Activated T-cell treated with anti-CD3 and anti-CD28 coated beads for 24 hours (primary cell): ENCODE measurements around the gene RINL.

Experiments
- DNase-seq: peaks from one replicate; pipeline ENCODE4 v3.0.0-alpha.2; 2020; ENCODE audit warnings: low read depth

The RINL gene

DNA sequence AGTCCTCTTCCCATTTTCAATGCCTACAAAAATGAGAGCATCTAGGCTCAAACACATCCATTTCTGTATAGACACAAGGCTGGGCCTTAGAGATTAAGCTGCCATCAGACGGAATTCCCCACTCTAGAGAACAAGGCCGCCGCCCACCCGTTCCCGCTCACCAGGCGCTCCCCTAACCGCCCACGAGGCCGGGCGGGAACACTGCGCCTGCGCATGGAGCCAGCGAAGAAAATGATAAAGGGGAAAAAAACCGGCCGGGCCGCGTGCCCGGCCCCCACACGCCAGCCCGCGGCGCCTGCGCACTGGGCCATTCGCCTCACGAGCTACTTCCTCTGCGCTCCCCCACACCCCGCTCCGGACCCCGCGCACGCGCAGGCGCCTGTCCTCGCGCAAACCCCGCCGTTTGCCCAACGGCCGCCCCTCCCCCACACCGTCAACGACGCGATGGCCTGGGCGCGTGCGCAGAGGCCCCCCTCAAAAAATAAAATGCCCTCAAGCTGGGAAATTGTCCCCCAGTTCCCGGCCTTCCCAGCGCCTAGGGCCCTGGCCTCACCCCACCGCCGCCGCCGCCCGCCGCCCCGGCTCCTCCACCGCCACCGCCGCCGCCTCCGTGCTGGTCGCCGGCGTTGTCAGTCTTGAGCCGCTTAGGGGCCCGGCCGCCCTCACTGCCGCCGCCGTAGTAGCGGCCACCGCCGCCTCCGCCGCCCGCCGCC is 28.8 kb downstream of the RINL start:
- peak; percentile 99 for DNase-seq

DNA sequence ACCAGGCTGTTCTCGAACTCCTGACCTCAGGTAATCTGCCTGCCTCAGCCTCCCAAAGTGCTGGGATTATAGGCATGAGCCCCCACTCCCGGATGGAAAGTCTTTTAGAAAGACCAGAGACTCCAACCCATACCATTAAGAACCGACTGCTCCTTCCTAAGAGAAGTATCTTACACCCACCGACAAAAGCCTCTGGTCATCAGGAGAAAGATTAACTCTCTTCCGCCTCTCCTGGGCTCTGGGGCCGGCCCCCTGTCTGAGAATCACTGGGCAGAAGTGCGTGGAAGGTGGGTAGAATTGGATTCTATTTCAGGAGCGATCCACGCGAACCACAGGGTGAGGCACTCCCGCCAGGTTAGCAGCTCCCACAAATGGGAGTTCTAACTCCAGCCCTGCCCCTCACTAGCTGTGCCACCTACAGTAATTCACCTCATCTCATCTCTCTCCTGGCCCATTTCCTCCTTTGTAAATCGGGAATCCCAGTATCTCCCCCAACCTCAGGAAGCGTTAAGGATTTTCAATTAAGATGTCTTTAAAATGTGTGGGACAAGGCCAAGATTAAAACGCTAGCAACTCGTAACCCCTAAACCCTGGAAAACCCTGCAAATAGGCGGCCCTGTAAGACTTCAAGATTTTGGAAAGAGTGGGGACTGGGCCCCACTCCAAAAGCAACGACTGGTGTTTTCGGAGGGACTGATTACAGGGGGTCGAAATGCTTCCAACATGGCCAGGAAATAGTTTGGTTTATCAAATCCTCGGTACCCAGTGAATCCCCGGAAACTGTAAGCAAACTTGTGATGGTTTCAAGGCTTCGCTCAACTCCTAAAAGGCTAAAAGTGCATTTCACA is 29.6 kb downstream of the RINL start:
- DNase-seq = no peak

DNA sequence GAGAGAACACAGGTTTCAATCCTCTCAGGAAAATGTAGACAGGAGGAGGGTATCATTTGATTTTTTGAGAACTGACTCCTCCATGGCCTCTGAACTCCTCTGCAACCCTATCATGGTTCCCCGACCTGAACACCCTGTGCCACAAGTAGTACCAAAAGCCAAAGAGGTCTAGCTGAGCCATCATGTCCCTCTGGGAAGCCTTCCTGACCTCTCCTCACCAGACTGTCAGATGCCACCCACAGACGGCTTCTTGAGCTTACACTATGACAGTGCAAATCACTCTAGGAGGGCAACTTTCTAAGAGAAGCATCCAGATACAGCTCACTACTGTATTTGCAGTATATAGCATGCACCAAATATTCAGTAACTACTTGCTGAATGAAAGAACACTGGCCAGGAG is 32.0 kb downstream of the RINL start:
- no peak for DNase-seq

DNA sequence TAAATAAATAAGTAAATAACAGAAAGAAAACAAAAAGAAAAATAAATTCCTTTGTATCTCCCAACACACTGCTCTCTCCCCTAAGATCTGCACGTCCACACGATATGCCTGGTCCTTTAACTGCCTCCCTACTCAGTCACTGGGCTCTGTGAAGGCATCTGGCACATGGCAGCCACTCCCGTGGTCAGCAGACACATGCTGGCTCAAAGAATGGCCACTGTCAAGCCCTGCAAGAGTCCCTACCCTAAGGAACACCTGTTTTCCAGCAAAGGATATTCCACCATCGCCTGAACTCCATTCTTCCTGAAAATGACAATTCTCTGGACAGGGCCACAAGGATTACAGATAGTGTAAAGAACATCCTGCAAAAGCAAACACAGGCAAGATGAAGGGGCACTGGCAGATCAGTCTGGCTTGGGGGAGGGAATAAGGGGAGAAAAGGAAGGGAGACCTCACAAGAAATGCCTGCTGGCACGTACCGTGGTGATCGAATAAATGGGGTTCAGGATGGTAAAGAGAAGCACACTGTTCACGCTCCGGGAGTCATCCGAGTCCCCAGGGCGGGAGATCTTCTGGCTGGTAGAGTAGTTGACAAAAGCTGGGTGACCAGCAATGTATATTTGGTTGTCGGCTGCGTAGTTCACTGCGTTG is 32.6 kb downstream of the RINL start:
- DNase-seq = no peak

DNA sequence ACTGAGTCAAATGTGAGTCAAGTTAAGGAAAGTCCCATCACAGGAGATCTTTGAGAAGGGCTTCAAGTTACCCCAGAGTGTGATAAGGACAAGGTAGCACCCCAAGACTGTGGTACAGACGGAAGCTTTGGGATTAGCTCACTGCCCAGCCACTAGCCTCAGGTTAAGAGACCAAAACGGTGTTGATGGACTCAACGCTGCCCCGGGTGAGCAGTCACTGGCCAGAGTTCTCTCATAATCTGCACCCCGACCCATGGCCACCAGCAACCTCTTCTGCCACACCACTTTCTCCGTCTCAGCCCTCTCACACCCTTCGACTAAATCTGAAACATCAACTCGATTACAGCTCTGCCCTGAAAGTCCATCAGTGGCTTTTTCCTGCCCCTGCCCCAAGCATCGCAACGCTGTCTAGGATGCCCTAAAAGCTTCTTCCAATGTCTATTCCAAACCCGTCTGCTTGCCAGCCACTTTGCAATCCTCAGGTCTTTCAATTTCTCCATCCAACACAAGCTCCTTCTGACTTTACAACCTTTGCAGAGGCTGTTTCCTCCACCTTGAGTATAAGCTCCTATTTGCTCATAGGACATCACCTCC is 33.9 kb downstream of the RINL start:
- no peak for DNase-seq

DNA sequence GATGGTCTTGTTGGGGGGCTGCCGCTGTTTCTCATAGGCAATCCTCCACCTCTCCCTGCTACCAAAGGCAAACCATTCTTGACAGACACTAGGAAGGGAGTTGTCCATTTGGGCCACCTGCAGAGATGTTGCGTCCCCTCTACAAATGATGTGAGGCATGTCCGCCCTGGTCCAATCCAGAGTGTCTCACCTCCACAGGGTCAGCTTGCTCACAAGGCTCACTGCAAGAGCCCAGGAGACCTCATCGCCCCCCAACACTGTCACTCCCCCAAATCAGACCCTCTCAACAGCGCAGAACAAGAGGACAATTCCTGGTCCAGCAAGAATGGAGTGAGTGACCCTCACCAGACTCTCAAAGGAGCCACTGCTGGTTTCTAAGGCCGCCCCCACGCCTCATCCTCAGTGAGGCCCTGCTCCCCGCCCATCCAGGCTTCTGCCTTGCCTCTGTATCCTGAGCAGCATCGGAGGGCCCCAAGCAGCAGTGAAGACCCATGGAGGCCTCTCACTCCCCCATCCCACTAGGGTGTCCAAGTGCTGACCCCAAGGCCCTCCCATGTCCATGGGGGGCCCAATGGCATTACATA is 34.8 kb downstream of the RINL start:
- no peak for DNase-seq

DNA sequence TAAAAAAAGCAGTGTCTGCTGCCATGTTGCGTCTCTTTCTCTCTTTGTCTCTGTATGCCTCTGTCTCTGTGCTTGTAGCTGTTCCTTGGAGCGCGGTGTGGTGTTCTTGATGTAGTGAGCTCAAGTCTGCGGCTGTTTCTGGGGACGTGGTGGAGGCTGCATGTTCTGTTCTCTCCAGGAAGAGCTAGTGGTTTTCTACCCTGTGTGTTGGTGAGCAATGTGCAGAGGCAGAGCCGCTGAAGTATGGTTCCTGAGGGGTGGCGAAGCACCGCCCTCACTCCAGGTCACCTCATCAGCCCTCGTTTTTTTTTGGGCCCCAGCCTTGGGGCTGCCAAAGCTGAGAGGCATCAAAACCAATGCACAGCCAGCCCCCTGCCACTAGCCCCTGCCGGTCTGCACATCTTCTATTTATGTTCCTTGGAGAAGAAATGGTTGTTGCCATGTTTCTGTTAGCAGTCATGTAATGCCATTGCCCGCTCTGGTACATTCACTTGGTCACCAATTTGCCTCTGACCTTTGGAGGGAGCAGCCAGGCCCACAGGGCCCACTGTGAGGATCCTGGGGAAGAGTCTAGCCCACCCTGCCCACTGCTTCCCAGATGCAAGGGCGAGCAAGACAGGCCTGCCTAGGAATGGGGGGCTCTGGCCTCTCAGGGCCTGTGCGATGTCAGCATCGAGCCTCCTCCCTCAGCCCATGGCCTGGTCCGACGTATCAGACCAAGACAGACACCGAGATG is 35.5 kb downstream of the RINL start:
- DNase-seq = peak; percentile 46

DNA sequence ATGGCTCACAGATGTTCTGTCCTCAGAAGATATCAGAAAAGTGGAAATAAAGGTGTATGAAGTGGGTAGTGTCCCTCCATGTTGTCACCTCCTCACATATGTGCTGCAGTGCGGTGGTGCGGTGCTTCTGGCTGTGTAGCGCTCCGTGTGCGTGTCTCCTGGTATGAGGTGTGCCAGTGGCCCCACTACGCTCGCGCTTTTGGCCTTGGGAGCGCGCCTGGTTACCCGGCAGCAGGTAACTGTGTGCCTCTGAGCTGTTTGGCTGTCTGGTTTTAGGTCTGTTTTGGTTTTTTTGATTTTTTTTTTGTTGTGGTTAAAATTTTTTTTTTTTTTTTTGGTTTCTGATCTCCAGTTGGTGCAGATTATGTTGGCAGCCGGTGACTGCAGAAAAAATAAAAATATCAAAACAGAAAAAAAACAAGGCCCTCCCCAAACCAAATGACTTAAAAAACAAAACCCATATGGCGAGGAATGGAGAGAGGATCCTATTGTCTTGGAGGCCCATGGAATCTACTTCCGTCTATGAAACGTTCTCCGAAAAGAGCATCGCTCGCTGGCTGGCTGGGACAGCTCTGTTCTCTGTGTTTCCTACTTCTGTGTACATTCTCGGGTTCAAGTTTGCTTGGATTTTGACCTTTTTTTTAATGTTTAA is 36.2 kb downstream of the RINL start:
- DNase-seq = no peak

DNA sequence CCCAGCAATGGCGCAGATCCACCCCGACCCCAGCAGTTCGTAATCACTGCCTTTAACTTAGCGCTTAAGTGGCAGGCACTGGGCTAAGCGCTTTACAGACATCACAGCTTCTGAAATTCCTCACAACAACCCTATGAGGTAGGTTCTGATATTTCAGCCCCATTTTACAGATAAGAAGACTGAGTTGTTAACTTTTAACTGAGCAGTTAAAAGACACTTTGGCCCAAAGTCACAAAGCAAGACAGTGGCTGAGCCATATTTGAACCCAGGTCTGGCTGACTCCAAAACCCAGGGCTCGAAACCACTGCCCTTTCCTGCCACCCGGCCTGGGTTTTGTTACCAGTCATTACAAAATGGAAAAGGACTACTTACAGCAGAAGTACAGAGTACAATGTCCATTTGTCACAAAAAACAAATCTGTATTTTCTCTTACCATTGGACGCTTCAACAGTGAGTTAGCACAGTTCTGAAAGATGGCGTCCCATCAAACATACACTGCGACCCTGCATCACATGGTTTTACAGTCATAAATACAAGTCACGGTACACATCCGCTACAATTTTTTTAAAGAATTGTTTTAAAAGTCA is 36.8 kb downstream of the RINL start:
- no peak for DNase-seq

DNA sequence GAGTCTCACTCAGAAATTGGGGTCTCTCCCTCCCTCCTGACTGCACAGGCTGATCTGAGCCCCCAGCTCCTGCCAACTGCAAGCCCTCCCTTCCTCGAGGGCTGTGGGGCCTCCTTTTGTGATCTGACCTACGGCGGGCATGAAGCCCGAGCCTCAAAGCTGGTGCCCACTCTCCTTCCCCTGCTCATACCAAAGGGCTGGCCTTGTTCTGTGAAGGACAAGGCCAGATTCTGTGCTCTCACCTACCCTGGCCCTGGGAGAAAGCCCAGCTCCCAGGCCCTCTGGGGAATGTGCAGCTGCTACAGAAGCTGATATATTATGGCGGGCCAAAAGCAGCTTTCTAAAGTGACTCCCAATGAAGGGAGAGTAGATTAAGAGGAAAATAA is 37.5 kb downstream of the RINL start:
- no peak for DNase-seq

DNA sequence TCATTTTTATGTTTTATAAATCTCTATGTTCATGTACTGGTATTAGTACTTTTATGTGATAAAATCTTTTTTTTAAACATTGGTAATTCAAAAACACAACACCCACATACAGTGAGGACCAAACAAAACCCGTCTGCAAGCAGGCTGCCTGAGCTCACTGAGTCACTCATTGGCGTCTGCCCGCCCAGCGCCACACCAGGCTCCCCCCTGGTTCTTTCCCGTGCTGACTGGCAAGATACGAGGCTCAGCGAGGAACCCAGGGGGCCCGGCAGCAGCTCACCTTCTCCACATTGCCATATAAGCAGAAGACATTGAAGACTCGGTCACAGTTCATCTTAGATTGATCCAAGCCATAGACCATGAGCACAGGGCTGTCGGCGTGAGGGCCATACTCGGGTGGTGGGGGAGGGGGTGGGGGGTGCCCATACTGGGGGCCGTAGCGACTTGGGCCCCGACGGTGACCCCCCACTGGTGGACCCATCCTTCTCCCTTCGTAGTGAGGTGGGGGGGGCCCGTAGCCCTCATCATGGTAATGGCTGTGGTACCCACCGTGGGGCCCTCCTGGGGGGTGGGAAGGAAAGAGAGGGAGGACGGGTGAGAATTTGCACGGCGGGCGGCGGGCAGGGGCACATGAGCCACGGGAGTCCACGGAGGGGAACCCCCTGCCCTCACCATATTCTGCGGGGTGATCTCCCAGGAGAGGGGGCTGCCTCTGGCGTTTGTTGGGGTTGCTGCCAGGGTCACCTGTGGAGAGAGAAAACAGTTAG is 38.1 kb downstream of the RINL start:
- no peak for DNase-seq

DNA sequence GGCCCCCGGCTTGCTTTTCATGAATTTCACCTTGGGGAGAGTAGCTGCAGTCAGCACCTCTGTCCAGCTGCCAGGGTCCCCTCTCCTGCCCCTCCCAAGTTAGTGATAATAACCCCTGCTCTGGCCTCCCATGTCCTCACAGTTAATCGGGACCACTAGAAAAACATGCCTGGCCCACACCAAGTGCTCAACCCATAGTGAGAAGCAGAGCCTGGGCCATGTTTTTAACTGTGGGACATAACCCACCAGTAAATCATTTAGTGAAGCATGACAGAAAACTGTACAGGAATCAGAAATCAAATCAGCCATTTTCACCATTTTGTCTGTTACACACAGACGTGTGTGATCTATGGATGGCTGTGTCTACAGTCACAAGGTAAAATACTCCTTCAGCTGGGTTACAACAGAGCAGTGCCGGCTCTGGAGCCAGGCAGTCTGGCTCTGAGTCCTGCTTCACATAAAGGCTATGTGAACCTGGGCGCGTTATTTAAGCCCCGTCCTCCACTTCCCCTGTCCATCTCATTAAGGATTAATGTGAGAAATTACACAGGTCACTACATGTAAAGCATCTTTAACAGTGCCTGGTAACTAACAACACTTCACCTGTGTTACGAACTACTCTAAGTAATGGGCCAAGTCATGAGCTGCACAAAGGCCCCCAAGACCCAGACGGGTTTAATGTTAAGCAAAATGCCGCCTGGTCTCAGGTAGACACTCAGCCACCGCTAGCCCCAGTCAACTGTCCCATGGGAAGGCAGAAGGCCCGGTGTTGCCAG is 38.9 kb downstream of the RINL start:
- no peak for DNase-seq

DNA sequence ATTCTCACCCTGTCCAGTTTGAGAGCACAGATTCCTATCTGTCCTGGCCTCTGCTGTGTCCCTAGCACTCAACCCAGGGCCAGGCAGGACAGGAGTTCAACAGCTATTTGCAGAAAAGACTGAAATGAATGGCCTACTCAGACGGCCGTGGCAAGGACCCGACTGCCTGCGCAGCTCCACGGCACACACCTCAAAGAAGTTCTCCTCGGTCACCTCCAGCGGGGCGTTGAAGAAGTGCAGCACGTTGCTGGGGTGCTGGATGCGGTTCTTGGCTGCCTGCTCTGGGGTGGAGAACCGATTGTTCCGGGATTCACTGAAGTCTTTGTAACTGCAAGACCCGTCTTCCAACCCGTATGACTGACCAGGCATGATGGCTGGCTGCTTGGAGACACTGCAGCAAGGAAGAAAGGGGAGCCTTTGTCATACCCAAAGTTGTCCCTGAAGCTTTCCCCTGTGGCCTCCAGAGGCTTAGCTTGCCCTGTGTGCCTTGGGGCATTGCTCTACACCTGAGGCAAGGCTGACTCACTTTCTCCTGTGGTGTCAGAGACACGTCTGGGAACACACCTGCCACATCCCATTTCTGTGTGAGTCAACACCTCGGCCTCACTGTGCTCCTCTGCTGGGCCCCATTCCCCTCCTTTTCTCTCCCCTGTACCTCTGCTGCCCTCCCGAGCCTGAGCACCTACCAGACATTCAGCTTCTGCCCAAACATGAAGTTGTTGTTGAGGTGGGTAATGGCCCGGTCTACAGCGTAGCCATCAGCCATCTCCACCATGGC is 39.7 kb downstream of the RINL start:
- DNase-seq = peak; percentile 63

DNA sequence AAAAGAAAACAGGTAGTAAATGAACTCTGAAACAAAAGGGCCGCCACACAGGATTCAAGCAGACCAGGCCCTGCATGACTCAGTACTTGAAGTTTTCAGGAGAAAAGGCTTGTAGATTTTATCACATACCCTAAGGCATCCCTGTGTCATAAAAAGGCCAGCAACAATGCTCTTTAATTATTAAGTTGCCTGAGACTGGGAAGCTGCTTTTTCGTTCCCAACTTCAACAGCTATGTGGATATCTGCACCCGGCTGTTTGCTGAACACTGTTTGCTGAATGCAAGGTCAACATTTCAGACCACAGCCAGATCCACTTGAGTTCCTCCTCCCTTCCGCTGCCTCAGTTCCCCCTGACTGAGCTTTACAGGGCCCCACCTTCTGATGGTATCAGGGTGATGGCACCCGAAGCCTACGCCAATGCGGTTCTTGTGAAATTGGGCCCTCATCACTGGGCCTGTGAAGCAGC is 40.4 kb downstream of the RINL start:
- DNase-seq = no peak

DNA sequence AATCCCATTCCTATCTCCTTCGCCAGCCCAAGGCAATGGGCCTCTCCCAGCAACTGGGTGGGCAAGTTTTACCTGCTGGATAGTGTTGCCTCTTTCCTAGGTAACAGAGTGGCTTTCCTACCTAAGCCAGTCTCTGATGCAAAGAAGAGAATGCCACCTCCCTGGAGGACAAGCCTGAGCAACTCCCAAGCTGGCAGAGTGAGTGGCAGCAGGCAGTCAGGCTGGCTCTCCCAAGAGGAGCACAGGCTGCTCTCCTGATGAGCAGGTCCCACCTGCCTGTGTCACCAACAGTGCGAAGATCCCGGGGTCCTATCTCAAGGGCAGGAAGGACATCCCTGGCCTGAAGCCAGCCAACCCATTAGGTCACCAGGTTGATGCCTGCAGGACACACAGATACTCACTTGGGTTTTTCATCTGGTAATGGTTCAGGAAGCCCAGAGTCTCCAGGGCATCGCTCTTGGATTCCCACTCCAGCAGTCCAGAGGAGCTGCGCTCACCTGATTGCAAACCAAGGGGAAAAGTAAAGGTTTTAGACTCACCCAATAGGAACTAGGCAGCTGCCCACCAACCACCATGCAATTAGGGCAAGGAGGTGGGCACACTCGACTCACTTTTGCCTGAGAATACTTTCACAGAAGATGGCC is 41.0 kb downstream of the RINL start:
- no peak for DNase-seq

DNA sequence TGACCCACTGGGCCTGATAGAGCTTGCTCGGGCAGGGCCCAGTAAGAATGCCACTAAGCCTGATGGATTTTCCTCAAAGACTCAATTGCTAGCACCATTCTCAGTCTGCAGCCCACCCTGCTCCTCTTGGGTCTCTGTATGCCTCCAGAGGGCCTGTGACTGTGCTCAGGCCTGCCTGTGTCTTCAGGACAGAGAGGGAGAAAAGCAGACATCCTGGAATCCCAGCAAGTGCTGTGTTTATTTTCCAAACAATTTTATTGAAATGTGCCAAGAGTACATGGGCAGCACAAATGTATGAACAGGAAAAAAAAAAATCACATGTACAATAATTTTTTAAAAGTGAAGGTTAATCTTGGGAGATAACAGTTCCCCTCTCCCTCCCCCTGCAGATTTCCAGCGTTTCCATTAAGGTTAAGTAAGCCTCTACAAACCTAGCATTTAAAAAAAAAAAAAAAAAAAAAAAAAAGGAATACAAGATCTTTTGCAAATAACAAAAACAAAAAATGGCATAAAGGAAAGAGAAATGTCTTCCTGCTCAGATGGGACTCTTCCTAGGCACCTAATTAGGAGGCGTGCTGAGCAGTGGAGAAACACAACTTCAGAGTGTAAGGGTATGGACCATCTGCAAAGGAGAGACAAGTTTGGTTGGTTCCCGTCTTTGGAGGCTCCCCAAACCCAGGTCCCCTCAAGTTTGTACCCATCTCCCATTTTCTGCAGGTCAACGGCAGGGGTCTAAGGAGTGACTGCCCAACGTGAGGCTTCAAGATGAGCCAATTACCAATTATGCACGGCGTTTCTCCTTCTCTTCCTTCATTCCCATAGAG is 41.7 kb downstream of the RINL start:
- DNase-seq = no peak

DNA sequence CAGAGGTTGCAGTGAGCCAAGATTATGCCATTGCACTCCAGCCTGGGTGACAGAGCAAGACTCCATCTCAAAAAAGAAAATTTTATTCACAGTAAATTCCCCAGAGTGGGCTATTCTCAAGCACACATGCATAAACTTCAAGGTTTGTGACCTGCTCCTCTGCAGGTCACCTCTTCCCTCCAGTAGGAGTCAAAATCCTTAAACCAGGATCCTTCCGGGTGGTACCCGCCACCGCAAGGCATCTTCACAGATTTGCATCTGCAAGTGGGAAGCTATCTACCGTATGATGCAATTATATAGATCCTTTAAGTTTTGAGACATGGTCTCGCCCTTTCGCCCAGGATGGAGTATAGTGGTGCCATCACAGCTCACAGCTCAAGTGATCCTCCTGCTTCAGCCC is 43.5 kb downstream of the RINL start:
- DNase-seq = no peak
